Cardiac fibroblast (primary cell): Measurements from ENCODE around the gene GGTA1.

ENCODE experiments used
- DNase-seq, 2 donors: peaks; one replicate each; pipeline versions ENCODE4 v3.0.0 to v3.0.0-alpha.2; 2010; ENCODE audit warnings: low read depth in 2 of 2
- H3K4me3 ChIP-seq, 2 donors: replicated peaks in 1 of 2; 1 replicate in 1 of 2; 2 replicates in 1 of 2; pipeline ENCODE4 v1.5.1; 2011; ENCODE audit warnings: low read depth in 2 of 2, low read length in 2 of 2, mild to moderate bottlenecking in 2 of 2, moderate library complexity in 1 of 2
- CTCF ChIP-seq: IDR thresholded peaks from one replicate; pipeline ENCODE4 v1.5.1; 2011; ENCODE audit warnings: low read depth, mild to moderate bottlenecking, low read length, inconsistent platforms

GGTA1 gene

DNA sequence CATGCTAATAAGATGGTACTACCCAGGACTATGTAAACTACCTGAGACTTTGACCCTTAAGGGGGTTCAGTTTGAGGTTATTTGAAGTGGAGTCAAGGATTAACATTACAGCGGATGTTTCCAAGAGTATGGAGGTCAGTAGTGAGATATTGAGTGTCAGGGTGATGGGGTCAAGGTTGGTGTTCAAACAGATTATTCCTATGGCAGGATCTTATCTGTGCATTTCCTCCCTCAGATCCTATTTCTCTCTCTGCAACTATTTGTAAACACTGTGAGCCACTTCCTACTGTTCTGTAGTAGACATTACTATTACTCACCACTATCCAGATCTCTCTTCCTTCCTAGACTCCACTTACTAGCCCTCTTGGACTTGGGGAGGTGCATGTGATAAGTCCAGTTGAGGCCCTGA is 75.6 kb downstream of the GGTA1 start:
- no peak for TF ChIP-seq CTCF
- no peak for DNase-seq
- H3K4me3 ChIP-seq, result no peak overlapping the region

- no peak for DNase-seq
- TF ChIP-seq CTCF, result no peak
- H3K4me3 ChIP-seq, result no peak overlapping the region
These were observed 87.7 kb downstream of the GGTA1 start for GRCh38 chr9:121411993-121412392.

DNA sequence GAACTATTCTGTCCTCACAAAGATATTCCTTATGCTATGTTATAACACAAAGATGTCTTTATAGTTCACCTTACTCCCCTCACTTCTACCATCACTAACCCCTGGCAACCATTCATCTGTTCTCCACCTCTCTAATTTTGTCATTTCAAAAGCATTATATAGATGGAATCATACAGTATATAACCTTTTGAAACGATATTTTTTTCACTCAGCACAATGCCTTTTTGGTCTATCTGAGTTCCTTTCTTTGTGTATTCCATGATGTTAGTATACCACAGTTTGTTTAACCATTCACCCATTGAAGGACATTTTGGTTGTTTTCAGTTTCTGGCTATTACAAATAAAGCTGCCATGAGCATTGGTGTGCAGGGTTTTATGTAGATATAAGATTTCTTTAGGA is 93.7 kb downstream of the GGTA1 start:
- DNase-seq, result no peak
- no peak overlapping the region for H3K4me3 ChIP-seq
- TF ChIP-seq CTCF, result no peak
